OCI-LY3 (cell line): Measurements from ENCODE around the gene SCPEP1.

Experiments
- H2AFZ ChIP-seq: fragments of 200-600, 300-600 bp; shearing (Covaris generic); 2 replicates; pipeline ENCODE4 v1.6.0; 2014; ENCODE audit warnings: antibody characterized with exemption, low read depth, low read length
- H3K27ac ChIP-seq: fragments of 200-600, 300-600 bp; sonication (generic); 2 replicates; pipeline ENCODE4 v1.5.1; 2014; ENCODE audit warnings: mild to moderate bottlenecking, low read length, moderate library complexity, mixed read lengths
- H3K27me3 ChIP-seq: fragments of 200-600, 300-600 bp; sonication (generic); 2 replicates; pipeline ENCODE4 v1.6.1; 2014; ENCODE audit warnings: low read depth, low read length, mixed read lengths
- H3K36me3 ChIP-seq: fragments of 200-600, 300-600 bp; sonication (generic); replicated peaks from 2 replicates; pipeline ENCODE3; 2014; ENCODE audit warnings: low read depth, low read length, mixed read lengths
- H3K4me1 ChIP-seq: fragments of 300-600, 200-600 bp; sonication (generic); 2 replicates; pipeline ENCODE4 v1.6.1; 2014; ENCODE audit warnings: low read length, mixed read lengths
- H3K4me2 ChIP-seq: fragments of 200-600, 300-600 bp; sonication (generic); 2 replicates; pipeline ENCODE4 v1.6.1; 2014; ENCODE audit warnings: low read length, mixed read lengths
- H3K4me3 ChIP-seq: fragments of 300-600, 200-600 bp; sonication (generic); 2 replicates; pipeline ENCODE4 v1.5.1; 2014; ENCODE audit warnings: antibody characterized with exemption, mild to moderate bottlenecking, low read length, moderate library complexity
- H3K79me2 ChIP-seq: fragments of 300-600, 200-600 bp; shearing (Covaris generic); 2 replicates; pipeline ENCODE4 v1.6.1; 2014; ENCODE audit warnings: mild to moderate bottlenecking, low read length, mixed read lengths
- H3K9ac ChIP-seq: fragments of 300-600, 200-600 bp; shearing (Covaris generic); 2 replicates; pipeline ENCODE4 v1.6.0; 2014; ENCODE audit warnings: mild to moderate bottlenecking, low read length, moderate library complexity
- H3K9me3 ChIP-seq: fragments of 200-600, 300-600 bp; shearing (Covaris generic); 2 replicates; pipeline ENCODE4 v1.6.1; 2014; ENCODE audit warnings: low read length, mixed read lengths; ENCODE audit not compliant: insufficient read depth
- H4K20me1 ChIP-seq: fragments of 200-600, 300-600 bp; sonication (generic); 2 replicates; pipeline ENCODE4 v1.6.1; 2016; ENCODE audit warnings: low read length, mixed read lengths; ENCODE audit not compliant: insufficient read depth
- EZH2phosphoT487 ChIP-seq: fragments of 200-600 bp; shearing (Covaris generic); IDR thresholded peaks from 2 replicates; pipeline ENCODE4 v1.6.1; 2018; ENCODE audit warnings: antibody characterized with exemption, mixed run types, low read depth
- TF ChIP-seq, protein P1 (sequence below): fragments of 200-600, 300-600 bp; sonication (generic); IDR thresholded peaks from 2 replicates; pipeline ENCODE4 v1.5.1; 2014; ENCODE audit warnings: antibody characterized with exemption, low read length, low read depth

Gene SCPEP1

DNA sequence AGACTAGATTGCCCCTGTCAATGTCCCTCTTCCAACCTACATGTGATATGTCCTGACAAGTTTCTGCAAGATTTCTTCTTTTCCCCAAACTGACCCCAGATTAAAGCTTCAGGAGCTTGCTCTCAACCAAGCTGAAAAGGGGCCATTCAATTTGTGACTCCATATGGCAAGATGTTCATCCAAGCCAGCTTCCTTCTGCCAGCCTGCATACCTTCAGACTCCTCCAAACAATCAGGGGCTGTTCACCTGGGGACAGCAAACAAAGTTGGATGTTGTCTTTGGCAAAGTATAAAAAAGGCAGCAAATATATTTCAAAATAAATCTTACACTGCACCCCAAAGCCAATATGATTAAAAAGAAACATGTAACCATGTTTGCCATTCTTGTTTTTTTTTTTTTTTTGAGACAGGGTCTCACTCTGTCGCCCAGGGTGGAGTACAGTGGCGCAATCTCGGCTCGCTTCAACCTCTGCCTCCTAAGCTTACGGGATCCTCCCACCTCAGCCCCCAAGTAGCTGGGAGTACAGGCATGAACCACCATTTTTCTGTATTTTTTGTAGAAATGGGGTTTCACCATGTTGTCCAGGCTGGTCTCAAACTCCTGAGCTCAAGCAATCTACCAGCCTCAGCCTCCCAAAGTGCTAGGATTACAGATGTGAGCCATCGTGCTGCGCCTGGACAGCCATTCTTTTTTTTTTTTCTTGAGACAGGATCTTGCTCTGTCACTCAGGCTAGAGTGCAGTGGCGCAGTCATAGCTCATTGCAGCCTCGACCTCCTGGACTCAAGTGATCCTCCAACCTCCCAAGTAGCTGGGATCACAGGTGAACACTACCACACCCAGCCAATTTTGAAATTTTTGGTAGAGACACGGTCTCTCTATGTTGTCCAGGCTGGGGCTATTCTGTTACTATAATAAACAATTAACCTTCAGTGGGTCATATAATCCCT is 57.1 kb downstream of the SCPEP1 start:
- no peaks in the 10 kb centered on the region for H3K79me2 ChIP-seq
- no peak for TF ChIP-seq EZH2phosphoT487
- TF ChIP-seq, protein P1, sequence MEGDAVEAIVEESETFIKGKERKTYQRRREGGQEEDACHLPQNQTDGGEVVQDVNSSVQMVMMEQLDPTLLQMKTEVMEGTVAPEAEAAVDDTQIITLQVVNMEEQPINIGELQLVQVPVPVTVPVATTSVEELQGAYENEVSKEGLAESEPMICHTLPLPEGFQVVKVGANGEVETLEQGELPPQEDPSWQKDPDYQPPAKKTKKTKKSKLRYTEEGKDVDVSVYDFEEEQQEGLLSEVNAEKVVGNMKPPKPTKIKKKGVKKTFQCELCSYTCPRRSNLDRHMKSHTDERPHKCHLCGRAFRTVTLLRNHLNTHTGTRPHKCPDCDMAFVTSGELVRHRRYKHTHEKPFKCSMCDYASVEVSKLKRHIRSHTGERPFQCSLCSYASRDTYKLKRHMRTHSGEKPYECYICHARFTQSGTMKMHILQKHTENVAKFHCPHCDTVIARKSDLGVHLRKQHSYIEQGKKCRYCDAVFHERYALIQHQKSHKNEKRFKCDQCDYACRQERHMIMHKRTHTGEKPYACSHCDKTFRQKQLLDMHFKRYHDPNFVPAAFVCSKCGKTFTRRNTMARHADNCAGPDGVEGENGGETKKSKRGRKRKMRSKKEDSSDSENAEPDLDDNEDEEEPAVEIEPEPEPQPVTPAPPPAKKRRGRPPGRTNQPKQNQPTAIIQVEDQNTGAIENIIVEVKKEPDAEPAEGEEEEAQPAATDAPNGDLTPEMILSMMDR: no peak
- H3K9me3 ChIP-seq: no peaks in the 10 kb centered on the region
- H3K4me1 ChIP-seq: no peaks in the 10 kb centered on the region
- no peak overlapping the region for H3K4me3 ChIP-seq
- no peak overlapping the region for H3K27ac ChIP-seq
- no peaks in the 10 kb centered on the region for H4K20me1 ChIP-seq
- no peak overlapping the region for H3K4me2 ChIP-seq
- no peak overlapping the region for H3K9ac ChIP-seq
- H2AFZ ChIP-seq: no peak overlapping the region
- H3K27me3 ChIP-seq: peaks cover 33% of the 10 kb centered on the region
- no peaks in the 10 kb centered on the region for H3K36me3 ChIP-seq

- Histone ChIP-seq H3K79me2 (no peaks in the 10 kb centered on the region), H3K4me3 (no peak overlapping the region), H2AFZ (no peak overlapping the region), H3K4me2 (no peak overlapping the region), H3K36me3 (no peaks in the 10 kb centered on the region), H3K9me3 (no peaks in the 10 kb centered on the region), H3K9ac (no peak overlapping the region), H3K27ac (no peak overlapping the region), H4K20me1 (no peaks in the 10 kb centered on the region), H3K4me1 (no peaks in the 10 kb centered on the region), H3K27me3 (peaks cover 36% of the 10 kb centered on the region)
- no peak for TF ChIP-seq EZH2phosphoT487
- TF ChIP-seq, protein P1: no peak
Measured at GRCh38 chr17:57035971-57036481, 58.1 kb downstream of the SCPEP1 start.

GRCh38 chr17:57037411-57037810 is 59.5 kb downstream of the SCPEP1 start:
- Histone ChIP-seq H3K79me2 (no peaks in the 10 kb centered on the region), H4K20me1 (no peaks in the 10 kb centered on the region), H3K4me3 (no peak overlapping the region), H3K4me2 (no peak overlapping the region), H3K9ac (no peak overlapping the region), H3K4me1 (no peaks in the 10 kb centered on the region), H3K27ac (no peak overlapping the region), H3K27me3 (peaks cover 36% of the 10 kb centered on the region), H3K36me3 (no peaks in the 10 kb centered on the region), H2AFZ (no peak overlapping the region), H3K9me3 (no peaks in the 10 kb centered on the region)
- no peak for TF ChIP-seq EZH2phosphoT487
- TF ChIP-seq, protein P1: no peak

DNA sequence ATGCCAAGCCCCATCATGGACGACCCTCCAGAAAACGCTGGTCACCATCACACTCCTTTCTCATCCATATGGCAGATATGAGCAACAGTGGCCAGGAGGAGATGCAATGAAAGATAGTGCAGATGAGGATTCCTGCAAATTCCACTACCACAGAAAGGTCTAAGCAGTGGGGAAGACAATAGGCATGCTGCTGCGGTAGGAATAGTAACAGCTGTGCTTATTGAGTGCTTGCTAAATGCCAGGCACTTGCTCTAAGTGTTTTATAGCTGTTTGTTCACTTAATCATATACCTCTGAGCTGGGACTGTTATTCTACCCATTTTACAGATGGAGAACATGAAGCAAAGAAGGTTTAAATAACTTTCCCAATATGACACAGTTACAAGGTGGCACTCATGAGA is 60.6 kb downstream of the SCPEP1 start:
- TF ChIP-seq, protein P1: no peak
- TF ChIP-seq EZH2phosphoT487: no peak
- Histone ChIP-seq H3K9me3 (no peaks in the 10 kb centered on the region), H3K36me3 (no peaks in the 10 kb centered on the region), H3K4me1 (no peaks in the 10 kb centered on the region), H3K79me2 (no peaks in the 10 kb centered on the region), H3K4me2 (no peak overlapping the region), H3K27me3 (peaks cover 41% of the 10 kb centered on the region), H4K20me1 (no peaks in the 10 kb centered on the region), H2AFZ (no peak overlapping the region), H3K27ac (no peak overlapping the region), H3K9ac (no peak overlapping the region), H3K4me3 (no peak overlapping the region)
